Hepatocyte (in vitro differentiated cells): ENCODE measurements around the gene KRT6B. TPM values are rescaled to one million over a fixed set of nuclear protein-coding genes. Genes with fewer than 3 reads are reported as not detected.

ENCODE experiments used
- DNase-seq: peaks from one replicate; pipeline ENCODE4 v3.0.0-alpha.2; 2016; ENCODE audit warnings: low spot score
- H2AFZ ChIP-seq: fragments of 200-600 bp; sonication (generic); 2 replicates; pipeline ENCODE4 v1.6.0; 2016; ENCODE audit warnings: antibody characterized with exemption, mild to moderate bottlenecking
- H3K27ac ChIP-seq: fragments of 200-600 bp; sonication (generic); 2 replicates; pipeline ENCODE4 v1.5.1; 2016; ENCODE audit warnings: mild to moderate bottlenecking
- H3K27me3 ChIP-seq: fragments of 200-600 bp; sonication (generic); 2 replicates; pipeline ENCODE4 v1.6.1; 2016
- H3K36me3 ChIP-seq: fragments of 200-600 bp; sonication (generic); replicated peaks from 2 replicates; pipeline ENCODE4 v1.5.1; 2016; ENCODE audit warnings: low read depth; ENCODE audit not compliant: insufficient read depth
- H3K4me1 ChIP-seq: fragments of 200-600 bp; sonication (generic); 2 replicates; pipeline ENCODE4 v1.5.1; 2016; ENCODE audit warnings: mild to moderate bottlenecking, moderate library complexity; ENCODE audit not compliant: insufficient read depth
- H3K4me2 ChIP-seq: fragments of 200-600 bp; sonication (generic); 2 replicates; pipeline ENCODE4 v1.6.0; 2016
- H3K4me3 ChIP-seq: fragments of 200-600 bp; sonication (generic); 2 replicates; pipeline ENCODE4 v1.5.1; 2016; ENCODE audit warnings: mild to moderate bottlenecking
- H3K79me2 ChIP-seq: fragments of 200-600 bp; sonication (generic); 2 replicates; pipeline ENCODE4 v1.6.0; 2017; ENCODE audit warnings: mild to moderate bottlenecking
- H3K9me2 ChIP-seq: fragments of 200-600 bp; sonication (generic); replicated peaks from 2 replicates; pipeline ENCODE4 v1.6.0; 2017; ENCODE audit warnings: mild to moderate bottlenecking; ENCODE audit not compliant: insufficient read depth
- H3K9me3 ChIP-seq: fragments of 200-600 bp; sonication (generic); 2 replicates; pipeline ENCODE4 v1.5.1; 2016; ENCODE audit warnings: low read depth, mild to moderate bottlenecking
- H4K20me1 ChIP-seq: fragments of 200-600 bp; sonication (generic); 2 replicates; pipeline ENCODE4 v1.6.0; 2016; ENCODE audit warnings: mild to moderate bottlenecking; ENCODE audit not compliant: insufficient read depth, poor library complexity, severe bottlenecking
- EZH2 ChIP-seq: fragments of 200-600 bp; sonication (generic); IDR thresholded peaks from 2 replicates; pipeline ENCODE4 v1.6.1; 2016; ENCODE audit warnings: antibody characterized with exemption, mild to moderate bottlenecking, borderline replicate concordance
- EZH2phosphoT487 ChIP-seq: fragments of 200-600 bp; sonication (generic); IDR thresholded peaks from one replicate; pipeline ENCODE4 v1.6.1; 2018; ENCODE audit warnings: antibody characterized with exemption, mild to moderate bottlenecking, low read depth, moderate library complexity; ENCODE audit not compliant: unreplicated experiment, severe bottlenecking
- WGBS: methylation state at CpG from one replicate; pipeline ENCODE4 v1.1.6; 2016; ENCODE audit warnings: low lambda C conversion rate; ENCODE audit errors: missing lambda C conversion rate; 5-methylcytosine and 5-hydroxymethylcytosine counted together
- polyA plus RNA-seq: library from polyadenylated mRNA; unstranded; fragments of >200 nt; fragmentation: Nextera tagmentation; extraction: Ambion mirVana; gene quantifications from 2 replicates; pipeline ENCODE4 v1.2.1, GENCODE V29; 2016
- total RNA-seq: library from RNA; depleted of rRNA; stranded (reverse); fragments of >200 nt; gene quantifications from 2 replicates; pipeline ENCODE4 v1.2.3, GENCODE V29; 2014
- TF ChIP-seq, protein P1 (sequence below): fragments of 200-600 bp; sonication (generic); IDR thresholded peaks from 2 replicates; pipeline ENCODE4 v1.5.1; 2016; ENCODE audit warnings: antibody characterized with exemption, mild to moderate bottlenecking; ENCODE audit not compliant: poor library complexity

KRT6B gene
- total and polyA plus RNA-seq, 2 experiments from 2014 or later: 0.42 TPM; not detected in 1

DNA sequence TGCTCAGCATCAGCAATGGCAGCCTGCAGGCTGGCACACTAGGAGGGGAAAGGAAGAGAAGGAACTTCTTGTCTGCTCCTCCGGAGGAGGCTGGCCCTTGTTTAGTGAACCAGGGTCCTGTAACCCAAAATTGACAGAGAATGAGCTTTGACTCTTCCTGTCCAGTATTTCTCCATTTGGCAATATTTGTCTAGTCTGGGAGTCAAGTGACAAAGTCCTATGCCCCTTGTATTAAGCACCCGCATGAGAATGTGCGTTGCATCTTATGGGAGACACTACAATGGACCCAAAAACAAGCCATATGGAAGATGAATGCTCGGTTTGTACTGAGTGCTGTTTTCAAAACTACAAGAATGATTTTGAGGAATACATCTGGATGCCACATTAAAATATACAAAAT lies 17.9 kb upstream of the KRT6B start:
- H3K79me2 ChIP-seq: no peaks in the 10 kb centered on the region
- H3K9me3 ChIP-seq: no peaks in the 10 kb centered on the region
- WGBS: 91% methylated on average over 4 of the region's 4 CpGs

DNA sequence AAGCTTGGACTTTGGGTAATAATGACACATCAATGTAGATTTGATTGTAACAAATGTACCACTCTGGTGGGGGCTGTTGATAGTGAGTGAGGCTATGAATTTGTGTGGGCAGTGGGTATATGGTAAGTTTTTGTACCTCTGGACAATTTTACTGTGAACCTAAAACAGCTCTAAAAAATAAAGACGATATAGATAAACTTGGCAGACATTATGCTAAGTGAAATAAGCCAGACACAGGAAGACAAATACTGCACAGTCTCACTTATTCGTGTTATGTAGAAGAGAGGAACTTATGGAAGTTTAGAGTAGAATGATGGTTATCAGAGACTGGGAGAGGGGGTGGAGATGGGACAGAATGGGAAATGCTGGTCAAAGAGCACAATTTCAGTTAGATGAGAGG lies 13.0 kb upstream of the KRT6B start:
- Histone ChIP-seq H3K9me2 (no peaks in the 10 kb centered on the region), H3K27ac (no peak overlapping the region), H3K36me3 (no peaks in the 10 kb centered on the region), H3K27me3 (no peaks in the 10 kb centered on the region), H4K20me1 (no peaks in the 10 kb centered on the region), H3K9me3 (no peaks in the 10 kb centered on the region), H3K4me1 (no peaks in the 10 kb centered on the region), H2AFZ (no peak overlapping the region), H3K4me3 (no peak overlapping the region), H3K4me2 (no peak overlapping the region), H3K79me2 (no peaks in the 10 kb centered on the region)
- 32% methylated on average over 2 of the region's 2 CpGs for WGBS
- no peak for TF ChIP-seq EZH2
- DNase-seq: no peak

More for the DNA sequence above, 17.9 kb upstream of the KRT6B start:
- no peak for DNase-seq
- Histone ChIP-seq H4K20me1 (no peaks in the 10 kb centered on the region), H3K4me2 (no peak overlapping the region), H3K4me1 (no peaks in the 10 kb centered on the region), H3K36me3 (no peaks in the 10 kb centered on the region), H3K9me2 (no peaks in the 10 kb centered on the region), H2AFZ (no peak overlapping the region), H3K27ac (no peak overlapping the region), H3K4me3 (no peak overlapping the region), H3K27me3 (no peaks in the 10 kb centered on the region)
- TF ChIP-seq EZH2phosphoT487 (no peak), EZH2 (no peak)
- TF ChIP-seq, protein P1, sequence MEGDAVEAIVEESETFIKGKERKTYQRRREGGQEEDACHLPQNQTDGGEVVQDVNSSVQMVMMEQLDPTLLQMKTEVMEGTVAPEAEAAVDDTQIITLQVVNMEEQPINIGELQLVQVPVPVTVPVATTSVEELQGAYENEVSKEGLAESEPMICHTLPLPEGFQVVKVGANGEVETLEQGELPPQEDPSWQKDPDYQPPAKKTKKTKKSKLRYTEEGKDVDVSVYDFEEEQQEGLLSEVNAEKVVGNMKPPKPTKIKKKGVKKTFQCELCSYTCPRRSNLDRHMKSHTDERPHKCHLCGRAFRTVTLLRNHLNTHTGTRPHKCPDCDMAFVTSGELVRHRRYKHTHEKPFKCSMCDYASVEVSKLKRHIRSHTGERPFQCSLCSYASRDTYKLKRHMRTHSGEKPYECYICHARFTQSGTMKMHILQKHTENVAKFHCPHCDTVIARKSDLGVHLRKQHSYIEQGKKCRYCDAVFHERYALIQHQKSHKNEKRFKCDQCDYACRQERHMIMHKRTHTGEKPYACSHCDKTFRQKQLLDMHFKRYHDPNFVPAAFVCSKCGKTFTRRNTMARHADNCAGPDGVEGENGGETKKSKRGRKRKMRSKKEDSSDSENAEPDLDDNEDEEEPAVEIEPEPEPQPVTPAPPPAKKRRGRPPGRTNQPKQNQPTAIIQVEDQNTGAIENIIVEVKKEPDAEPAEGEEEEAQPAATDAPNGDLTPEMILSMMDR: no peak

DNA sequence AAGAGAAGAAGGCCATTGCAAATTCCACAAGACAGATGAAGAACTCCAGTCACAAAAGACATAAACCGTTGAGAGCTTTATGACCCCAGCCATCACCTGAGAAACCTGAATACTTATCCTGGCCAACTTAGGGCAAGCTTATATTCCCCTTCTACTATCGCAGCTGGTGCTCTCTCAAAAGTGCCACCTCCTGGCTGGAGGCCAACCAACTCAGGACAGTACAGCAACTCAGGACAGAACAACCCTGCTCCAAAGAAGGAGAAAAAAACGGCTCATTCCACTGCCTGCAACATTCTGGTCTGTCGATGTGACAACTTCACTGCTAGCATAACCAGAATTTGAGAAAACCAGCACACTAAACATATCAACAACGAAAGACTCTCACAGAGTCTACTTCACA lies 9.7 kb upstream of the KRT6B start:
- H3K27ac ChIP-seq: no peak overlapping the region
- TF ChIP-seq EZH2phosphoT487 (no peak), EZH2 (no peak)
- TF ChIP-seq, protein P1: no peak

DNA sequence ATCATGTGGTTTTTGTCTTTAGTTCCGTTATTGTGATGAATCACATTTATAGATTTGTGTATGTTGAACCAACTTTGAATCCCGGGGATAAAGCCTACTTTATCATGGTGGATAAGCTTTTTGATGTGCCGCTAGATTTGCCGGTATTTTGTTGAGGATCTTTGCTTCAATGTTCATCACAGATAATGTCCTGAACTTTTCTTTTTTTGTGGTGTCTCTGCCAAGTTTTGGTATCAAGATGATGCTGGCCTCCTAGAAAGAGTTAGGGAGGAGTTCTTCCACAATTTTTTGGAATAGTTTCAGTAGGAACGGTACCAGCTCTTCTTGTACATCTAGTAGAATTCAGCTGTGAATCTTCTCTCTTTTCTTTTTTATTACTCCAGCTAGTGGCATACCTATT lies 6.9 kb upstream of the KRT6B start:
- Histone ChIP-seq H3K9me2 (no peaks in the 10 kb centered on the region), H2AFZ (no peak overlapping the region), H3K27me3 (no peaks in the 10 kb centered on the region), H4K20me1 (no peaks in the 10 kb centered on the region), H3K36me3 (no peaks in the 10 kb centered on the region), H3K9me3 (no peaks in the 10 kb centered on the region), H3K27ac (no peak overlapping the region), H3K4me2 (no peak overlapping the region), H3K4me3 (no peak overlapping the region), H3K79me2 (no peaks in the 10 kb centered on the region), H3K4me1 (no peaks in the 10 kb centered on the region)
- TF ChIP-seq, protein P1: no peak
- TF ChIP-seq EZH2phosphoT487 (no peak), EZH2 (no peak)
- no peak for DNase-seq
- 81% methylated on average over 5 of the region's 5 CpGs for WGBS

More for the DNA sequence above, 9.7 kb upstream of the KRT6B start:
- no peak for DNase-seq
- Histone ChIP-seq H3K9me3 (no peaks in the 10 kb centered on the region), H2AFZ (no peak overlapping the region), H3K79me2 (no peaks in the 10 kb centered on the region), H3K4me1 (no peaks in the 10 kb centered on the region), H3K27me3 (no peaks in the 10 kb centered on the region), H3K4me3 (no peak overlapping the region), H3K9me2 (no peaks in the 10 kb centered on the region), H3K4me2 (no peak overlapping the region), H3K36me3 (no peaks in the 10 kb centered on the region), H4K20me1 (no peaks in the 10 kb centered on the region)
- WGBS: 69% methylated on average over 5 of the region's 5 CpGs
